Measurements from ENCODE around the gene ACAP3. TPM values are rescaled to one million over a fixed set of nuclear protein-coding genes. Genes with fewer than 3 reads are reported as not detected.

The ACAP3 gene
- total and polyA plus RNA-seq, 4 donors, result 2.7 to 24.8 (median 15.0) TPM

DNA sequence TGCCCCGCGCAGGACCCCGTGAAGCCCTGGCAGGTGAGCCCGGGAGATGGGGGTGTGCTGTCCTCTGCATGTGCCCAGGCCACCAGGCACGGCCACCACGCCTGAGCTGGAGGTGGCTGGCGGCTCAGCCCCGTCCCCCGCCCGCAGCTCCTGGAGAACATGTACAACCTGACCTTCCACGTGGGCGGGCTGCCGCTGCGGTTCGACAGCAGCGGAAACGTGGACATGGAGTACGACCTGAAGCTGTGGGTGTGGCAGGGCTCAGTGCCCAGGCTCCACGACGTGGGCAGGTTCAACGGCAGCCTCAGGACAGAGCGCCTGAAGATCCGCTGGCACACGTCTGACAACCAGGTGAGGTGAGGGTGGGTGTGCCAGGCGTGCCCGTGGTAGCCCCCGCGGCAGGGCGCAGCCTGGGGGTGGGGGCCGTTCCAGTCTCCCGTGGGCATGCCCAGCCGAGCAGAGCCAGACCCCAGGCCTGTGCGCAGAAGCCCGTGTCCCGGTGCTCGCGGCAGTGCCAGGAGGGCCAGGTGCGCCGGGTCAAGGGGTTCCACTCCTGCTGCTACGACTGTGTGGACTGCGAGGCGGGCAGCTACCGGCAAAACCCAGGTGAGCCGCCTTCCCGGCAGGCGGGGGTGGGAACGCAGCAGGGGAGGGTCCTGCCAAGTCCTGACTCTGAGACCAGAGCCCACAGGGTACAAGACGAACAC, 25.2 kb upstream of the ACAP3 start:
- peak overlapping the region; percentile 49 to 67 for H3K27ac ChIP-seq (ENCODE audit: low read depth in 1 of 2, low read length in 2 of 2)
- no peak overlapping the region for H3K4me3 ChIP-seq (ENCODE audit: low read depth in 1 of 3, low read length in 3 of 3)
- H3K9me3 ChIP-seq (ENCODE audit: control insufficient read depth in 4 of 4, low read length in 3 of 4), result no peaks in the 10 kb centered on the region
- H3K9ac ChIP-seq (ENCODE audit: low read depth in 1 of 2, low read length in 2 of 2), result no peak overlapping the region
- H3K36me3 ChIP-seq (ENCODE audit: control insufficient read depth in 4 of 4, insufficient read depth in 3 of 4, low read depth in 1 of 4, low read length in 3 of 4), result peaks cover 0 to 10% (median 2%) of the 10 kb centered on the region in 4 donors
- DNase-seq (ENCODE audit: low spot score), result no peak
- H3K4me1 ChIP-seq (ENCODE audit: control insufficient read depth in 4 of 4, insufficient read depth in 4 of 4, low read length in 3 of 4), result peaks cover 6 to 22% (median 15%) of the 10 kb centered on the region in 4 donors
- H3K27me3 ChIP-seq (ENCODE audit: control insufficient read depth in 4 of 4, insufficient read depth in 4 of 4, low read length in 3 of 4), result no peaks in the 10 kb centered on the region
- 55% methylated on average over 48 of the region's 48 CpGs for WGBS
- peak in 1 of 2 donors; percentile 52 for TF ChIP-seq HNF4A (conservative IDR thresholded peaks at IDR 0.05)
- TF ChIP-seq SP1 (IDR thresholded peaks at IDR 0.05), result no peak
- no peak for TF ChIP-seq FOXA2 (IDR thresholded peaks at IDR 0.05)
- peak in 1 of 2 donors; percentile 39 for TF ChIP-seq GABPA (IDR thresholded peaks at IDR 0.05 in 1 of 2, conservative IDR thresholded peaks at IDR 0.05 in 1 of 2)
- peak in 1 of 2 donors; percentile 39 for TF ChIP-seq EGR1 (IDR thresholded peaks at IDR 0.05; ENCODE audit: low read depth in 2 of 2)
- TF ChIP-seq, protein P1, sequence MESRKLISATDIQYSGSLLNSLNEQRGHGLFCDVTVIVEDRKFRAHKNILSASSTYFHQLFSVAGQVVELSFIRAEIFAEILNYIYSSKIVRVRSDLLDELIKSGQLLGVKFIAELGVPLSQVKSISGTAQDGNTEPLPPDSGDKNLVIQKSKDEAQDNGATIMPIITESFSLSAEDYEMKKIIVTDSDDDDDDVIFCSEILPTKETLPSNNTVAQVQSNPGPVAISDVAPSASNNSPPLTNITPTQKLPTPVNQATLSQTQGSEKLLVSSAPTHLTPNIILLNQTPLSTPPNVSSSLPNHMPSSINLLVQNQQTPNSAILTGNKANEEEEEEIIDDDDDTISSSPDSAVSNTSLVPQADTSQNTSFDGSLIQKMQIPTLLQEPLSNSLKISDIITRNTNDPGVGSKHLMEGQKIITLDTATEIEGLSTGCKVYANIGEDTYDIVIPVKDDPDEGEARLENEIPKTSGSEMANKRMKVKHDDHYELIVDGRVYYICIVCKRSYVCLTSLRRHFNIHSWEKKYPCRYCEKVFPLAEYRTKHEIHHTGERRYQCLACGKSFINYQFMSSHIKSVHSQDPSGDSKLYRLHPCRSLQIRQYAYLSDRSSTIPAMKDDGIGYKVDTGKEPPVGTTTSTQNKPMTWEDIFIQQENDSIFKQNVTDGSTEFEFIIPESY (IDR thresholded peaks at IDR 0.05), result no peak
- no peak for TF ChIP-seq HNF4G (IDR thresholded peaks at IDR 0.05)

DNA sequence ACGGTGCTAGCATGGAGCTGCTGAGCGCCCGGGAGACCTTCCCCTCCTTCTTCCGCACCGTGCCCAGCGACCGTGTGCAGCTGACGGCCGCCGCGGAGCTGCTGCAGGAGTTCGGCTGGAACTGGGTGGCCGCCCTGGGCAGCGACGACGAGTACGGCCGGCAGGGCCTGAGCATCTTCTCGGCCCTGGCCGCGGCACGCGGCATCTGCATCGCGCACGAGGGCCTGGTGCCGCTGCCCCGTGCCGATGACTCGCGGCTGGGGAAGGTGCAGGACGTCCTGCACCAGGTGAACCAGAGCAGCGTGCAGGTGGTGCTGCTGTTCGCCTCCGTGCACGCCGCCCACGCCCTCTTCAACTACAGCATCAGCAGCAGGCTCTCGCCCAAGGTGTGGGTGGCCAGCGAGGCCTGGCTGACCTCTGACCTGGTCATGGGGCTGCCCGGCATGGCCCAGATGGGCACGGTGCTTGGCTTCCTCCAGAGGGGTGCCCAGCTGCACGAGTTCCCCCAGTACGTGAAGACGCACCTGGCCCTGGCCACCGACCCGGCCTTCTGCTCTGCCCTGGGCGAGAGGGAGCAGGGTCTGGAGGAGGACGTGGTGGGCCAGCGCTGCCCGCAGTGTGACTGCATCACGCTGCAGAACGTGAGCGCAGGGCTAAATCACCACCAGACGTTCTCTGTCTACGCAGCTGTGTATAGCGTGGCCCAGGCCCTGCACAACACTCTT, 24.5 kb upstream of the ACAP3 start:
- Histone ChIP-seq H3K9ac (ENCODE audit: low read depth in 1 of 2, low read length in 2 of 2) (no peak overlapping the region), H3K4me1 (ENCODE audit: control insufficient read depth in 4 of 4, insufficient read depth in 4 of 4, low read length in 3 of 4) (peaks cover 6 to 22% (median 15%) of the 10 kb centered on the region in 4 donors), H3K36me3 (ENCODE audit: control insufficient read depth in 4 of 4, insufficient read depth in 3 of 4, low read depth in 1 of 4, low read length in 3 of 4) (peaks cover 0 to 12% (median 5%) of the 10 kb centered on the region in 4 donors)

DNA sequence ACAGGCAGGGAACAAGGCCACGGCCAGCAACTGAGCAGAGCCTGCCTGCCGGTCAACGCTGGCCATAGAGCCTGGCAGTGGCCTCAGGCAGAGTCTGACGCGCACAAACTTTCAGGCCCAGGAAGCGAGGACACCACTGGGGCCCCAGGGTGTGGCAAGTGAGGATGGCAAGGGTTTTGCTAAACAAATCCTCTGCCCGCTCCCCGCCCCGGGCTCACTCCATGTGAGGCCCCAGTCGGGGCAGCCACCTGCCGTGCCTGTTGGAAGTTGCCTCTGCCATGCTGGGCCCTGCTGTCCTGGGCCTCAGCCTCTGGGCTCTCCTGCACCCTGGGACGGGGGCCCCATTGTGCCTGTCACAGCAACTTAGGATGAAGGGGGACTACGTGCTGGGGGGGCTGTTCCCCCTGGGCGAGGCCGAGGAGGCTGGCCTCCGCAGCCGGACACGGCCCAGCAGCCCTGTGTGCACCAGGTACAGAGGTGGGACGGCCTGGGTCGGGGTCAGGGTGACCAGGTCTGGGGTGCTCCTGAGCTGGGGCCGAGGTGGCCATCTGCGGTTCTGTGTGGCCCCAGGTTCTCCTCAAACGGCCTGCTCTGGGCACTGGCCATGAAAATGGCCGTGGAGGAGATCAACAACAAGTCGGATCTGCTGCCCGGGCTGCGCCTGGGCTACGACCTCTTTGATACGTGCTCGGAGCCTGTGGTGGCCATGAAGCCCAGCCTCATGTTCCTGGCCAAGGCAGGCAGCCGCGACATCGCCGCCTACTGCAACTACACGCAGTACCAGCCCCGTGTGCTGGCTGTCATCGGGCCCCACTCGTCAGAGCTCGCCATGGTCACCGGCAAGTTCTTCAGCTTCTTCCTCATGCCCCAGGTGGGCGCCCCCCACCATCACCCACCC, 23.6 kb upstream of the ACAP3 start, which contains the start of gene TAS1R3:
Gene TAS1R3, plus strand, starts transcription at position 213 of the 898 bp plus-strand sequence. Its CDS starts 66 bp downstream, at position 279.
- H3K36me3 ChIP-seq (ENCODE audit: control insufficient read depth in 4 of 4, insufficient read depth in 3 of 4, low read depth in 1 of 4, low read length in 3 of 4), result peaks cover 0 to 12% (median 8%) of the 10 kb centered on the region in 4 donors
- DNase-seq (ENCODE audit: low spot score), result no peak
- H3K9me3 ChIP-seq (ENCODE audit: control insufficient read depth in 4 of 4, low read length in 3 of 4), result no peaks in the 10 kb centered on the region
- H3K27ac ChIP-seq (ENCODE audit: low read depth in 1 of 2, low read length in 2 of 2), result no peak within 1 kb of the TSS
- no peak within 1 kb of the TSS for H3K4me3 ChIP-seq (ENCODE audit: low read depth in 1 of 3, low read length in 3 of 3)
- H3K4me1 ChIP-seq (ENCODE audit: control insufficient read depth in 4 of 4, insufficient read depth in 4 of 4, low read length in 3 of 4), result peaks cover 9 to 29% (median 18%) of the 10 kb centered on the region in 4 donors
- 79% methylated on average over 41 of the region's 41 CpGs for WGBS
- H3K9ac ChIP-seq (ENCODE audit: low read depth in 1 of 2, low read length in 2 of 2), result no peak within 1 kb of the TSS
- H3K27me3 ChIP-seq (ENCODE audit: control insufficient read depth in 4 of 4, insufficient read depth in 4 of 4, low read length in 3 of 4), result no peaks in the 10 kb centered on the region
- TF ChIP-seq EGR1 (IDR thresholded peaks at IDR 0.05; ENCODE audit: low read depth in 2 of 2) (no peak), TAF1 (conservative IDR thresholded peaks at IDR 0.05) (no peak), FOXA1 (IDR thresholded peaks at IDR 0.05) (no peak), RXRA (IDR thresholded peaks at IDR 0.05) (no peak), GABPA (IDR thresholded peaks at IDR 0.05 in 1 of 2, conservative IDR thresholded peaks at IDR 0.05 in 1 of 2) (no peak), SP1 (IDR thresholded peaks at IDR 0.05) (no peak), HNF4G (IDR thresholded peaks at IDR 0.05) (no peak), YY1 (IDR thresholded peaks at IDR 0.05) (no peak), FOXA2 (IDR thresholded peaks at IDR 0.05) (no peak), RAD21 (IDR thresholded peaks at IDR 0.05) (no peak), NR2F2 (IDR thresholded peaks at IDR 0.05) (no peak)
- TF ChIP-seq, protein P2, sequence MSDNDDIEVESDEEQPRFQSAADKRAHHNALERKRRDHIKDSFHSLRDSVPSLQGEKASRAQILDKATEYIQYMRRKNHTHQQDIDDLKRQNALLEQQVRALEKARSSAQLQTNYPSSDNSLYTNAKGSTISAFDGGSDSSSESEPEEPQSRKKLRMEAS (IDR thresholded peaks at IDR 0.05), result no peak
- TF ChIP-seq, protein P3, sequence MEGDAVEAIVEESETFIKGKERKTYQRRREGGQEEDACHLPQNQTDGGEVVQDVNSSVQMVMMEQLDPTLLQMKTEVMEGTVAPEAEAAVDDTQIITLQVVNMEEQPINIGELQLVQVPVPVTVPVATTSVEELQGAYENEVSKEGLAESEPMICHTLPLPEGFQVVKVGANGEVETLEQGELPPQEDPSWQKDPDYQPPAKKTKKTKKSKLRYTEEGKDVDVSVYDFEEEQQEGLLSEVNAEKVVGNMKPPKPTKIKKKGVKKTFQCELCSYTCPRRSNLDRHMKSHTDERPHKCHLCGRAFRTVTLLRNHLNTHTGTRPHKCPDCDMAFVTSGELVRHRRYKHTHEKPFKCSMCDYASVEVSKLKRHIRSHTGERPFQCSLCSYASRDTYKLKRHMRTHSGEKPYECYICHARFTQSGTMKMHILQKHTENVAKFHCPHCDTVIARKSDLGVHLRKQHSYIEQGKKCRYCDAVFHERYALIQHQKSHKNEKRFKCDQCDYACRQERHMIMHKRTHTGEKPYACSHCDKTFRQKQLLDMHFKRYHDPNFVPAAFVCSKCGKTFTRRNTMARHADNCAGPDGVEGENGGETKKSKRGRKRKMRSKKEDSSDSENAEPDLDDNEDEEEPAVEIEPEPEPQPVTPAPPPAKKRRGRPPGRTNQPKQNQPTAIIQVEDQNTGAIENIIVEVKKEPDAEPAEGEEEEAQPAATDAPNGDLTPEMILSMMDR (IDR thresholded peaks at IDR 0.05; ENCODE audit: low read depth, low read length, missing input control), result no peak
- TF ChIP-seq, protein P1 (IDR thresholded peaks at IDR 0.05), result no peak
- TF ChIP-seq, protein P4, sequence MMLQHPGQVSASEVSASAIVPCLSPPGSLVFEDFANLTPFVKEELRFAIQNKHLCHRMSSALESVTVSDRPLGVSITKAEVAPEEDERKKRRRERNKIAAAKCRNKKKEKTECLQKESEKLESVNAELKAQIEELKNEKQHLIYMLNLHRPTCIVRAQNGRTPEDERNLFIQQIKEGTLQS (IDR thresholded peaks at IDR 0.05), result no peak

More for the DNA sequence above, 24.5 kb upstream of the ACAP3 start:
- no peaks in the 10 kb centered on the region for H3K27me3 ChIP-seq (ENCODE audit: control insufficient read depth in 4 of 4, insufficient read depth in 4 of 4, low read length in 3 of 4)
- no peak overlapping the region for H3K4me3 ChIP-seq (ENCODE audit: low read depth in 1 of 3, low read length in 3 of 3)
- no peak for TF ChIP-seq NR2F2 (IDR thresholded peaks at IDR 0.05)
- TF ChIP-seq EGR1 (IDR thresholded peaks at IDR 0.05; ENCODE audit: low read depth in 2 of 2), result peak in 1 of 2 donors; percentile 69
- WGBS, result 78% methylated on average over 57 of the region's 57 CpGs
- DNase-seq (ENCODE audit: low spot score), result no peak
- H3K27ac ChIP-seq (ENCODE audit: low read depth in 1 of 2, low read length in 2 of 2), result peak overlapping the region; percentile 49 to 67
- no peaks in the 10 kb centered on the region for H3K9me3 ChIP-seq (ENCODE audit: control insufficient read depth in 4 of 4, low read length in 3 of 4)

All from liver (tissue), 9 donors.